GM12875 (cell line): ENCODE measurements around the gene PVALEF.

Source experiments
- H3K4me3 ChIP-seq: one replicate; pipeline ENCODE4 v1.5.1; 2011; ENCODE audit warnings: low read depth, low read length, control low read depth
- TF ChIP-seq, protein P1 (sequence below): IDR thresholded peaks from 2 replicates; pipeline ENCODE4 v1.5.1; 2011; ENCODE audit warnings: low read depth, mild to moderate bottlenecking, control low read depth, inconsistent platforms, low read length, moderate library complexity, borderline replicate concordance; ENCODE audit not compliant: insufficient read depth

Gene PVALEF

DNA sequence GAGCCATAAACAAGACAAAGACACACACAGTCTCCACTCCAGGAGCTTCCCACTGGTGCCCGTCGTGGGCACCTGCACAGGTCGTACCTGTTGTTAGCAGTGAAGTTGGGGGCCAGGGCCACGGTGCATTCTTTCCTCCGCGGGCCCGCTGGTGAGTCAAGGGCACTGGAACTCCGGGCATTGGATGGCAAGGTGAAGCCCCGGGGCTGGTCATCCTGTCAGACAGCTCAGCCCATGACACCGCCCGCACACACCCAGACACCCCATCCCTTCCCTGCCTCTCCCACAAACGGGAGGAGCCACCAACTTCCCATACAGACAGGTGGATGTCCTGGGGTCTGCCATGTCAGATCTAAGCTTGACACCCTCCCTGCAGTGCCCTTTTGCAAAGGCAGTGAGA lies 41.4 kb downstream of the PVALEF start:
- H3K4me3 ChIP-seq: no peak overlapping the region
- TF ChIP-seq, protein P1, sequence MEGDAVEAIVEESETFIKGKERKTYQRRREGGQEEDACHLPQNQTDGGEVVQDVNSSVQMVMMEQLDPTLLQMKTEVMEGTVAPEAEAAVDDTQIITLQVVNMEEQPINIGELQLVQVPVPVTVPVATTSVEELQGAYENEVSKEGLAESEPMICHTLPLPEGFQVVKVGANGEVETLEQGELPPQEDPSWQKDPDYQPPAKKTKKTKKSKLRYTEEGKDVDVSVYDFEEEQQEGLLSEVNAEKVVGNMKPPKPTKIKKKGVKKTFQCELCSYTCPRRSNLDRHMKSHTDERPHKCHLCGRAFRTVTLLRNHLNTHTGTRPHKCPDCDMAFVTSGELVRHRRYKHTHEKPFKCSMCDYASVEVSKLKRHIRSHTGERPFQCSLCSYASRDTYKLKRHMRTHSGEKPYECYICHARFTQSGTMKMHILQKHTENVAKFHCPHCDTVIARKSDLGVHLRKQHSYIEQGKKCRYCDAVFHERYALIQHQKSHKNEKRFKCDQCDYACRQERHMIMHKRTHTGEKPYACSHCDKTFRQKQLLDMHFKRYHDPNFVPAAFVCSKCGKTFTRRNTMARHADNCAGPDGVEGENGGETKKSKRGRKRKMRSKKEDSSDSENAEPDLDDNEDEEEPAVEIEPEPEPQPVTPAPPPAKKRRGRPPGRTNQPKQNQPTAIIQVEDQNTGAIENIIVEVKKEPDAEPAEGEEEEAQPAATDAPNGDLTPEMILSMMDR: no peak

DNA sequence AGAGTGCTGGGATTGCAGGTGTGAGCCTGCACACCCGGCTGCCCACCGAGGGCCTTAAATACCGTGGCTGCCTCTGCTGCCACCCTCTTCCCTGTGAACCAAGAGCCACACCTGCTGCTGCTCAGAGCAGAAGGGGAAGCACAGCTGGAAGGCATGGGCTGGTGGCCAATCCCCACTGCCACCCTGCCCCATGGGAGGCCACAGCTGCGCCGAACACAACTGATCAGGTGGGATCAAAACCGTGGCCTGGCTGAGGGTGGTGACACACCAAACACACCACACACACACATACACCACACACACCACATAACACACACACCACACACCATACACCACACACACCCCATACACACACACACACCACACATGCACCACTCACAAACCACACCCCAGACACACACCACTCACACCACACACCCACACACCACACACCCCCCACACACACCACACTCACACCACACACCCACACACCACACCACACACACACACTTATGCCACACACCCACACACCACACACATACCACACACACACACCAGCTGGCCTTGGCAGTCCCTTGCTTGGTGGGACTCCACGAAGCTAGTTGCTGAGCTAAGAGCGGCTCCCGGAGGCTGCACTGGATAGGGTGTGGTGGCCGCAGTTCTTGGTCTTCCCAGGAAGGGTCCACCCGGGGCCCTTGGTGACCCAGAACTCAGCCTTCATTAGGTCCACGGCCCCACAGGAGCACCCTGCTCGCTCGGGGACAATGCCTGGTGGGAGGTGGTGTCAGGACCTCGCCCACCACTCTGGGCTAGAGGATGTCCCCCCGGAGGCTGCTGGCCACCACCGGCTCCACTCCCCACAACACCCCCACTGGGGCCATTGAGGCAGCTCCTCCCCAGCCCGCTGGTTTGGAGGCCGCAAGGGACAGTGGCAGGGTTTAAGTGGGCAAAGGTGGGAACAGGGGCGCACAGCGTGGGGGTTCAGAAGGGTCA lies 42.6 kb downstream of the PVALEF start:
- TF ChIP-seq, protein P1: no peak
- H3K4me3 ChIP-seq: no peak overlapping the region

DNA sequence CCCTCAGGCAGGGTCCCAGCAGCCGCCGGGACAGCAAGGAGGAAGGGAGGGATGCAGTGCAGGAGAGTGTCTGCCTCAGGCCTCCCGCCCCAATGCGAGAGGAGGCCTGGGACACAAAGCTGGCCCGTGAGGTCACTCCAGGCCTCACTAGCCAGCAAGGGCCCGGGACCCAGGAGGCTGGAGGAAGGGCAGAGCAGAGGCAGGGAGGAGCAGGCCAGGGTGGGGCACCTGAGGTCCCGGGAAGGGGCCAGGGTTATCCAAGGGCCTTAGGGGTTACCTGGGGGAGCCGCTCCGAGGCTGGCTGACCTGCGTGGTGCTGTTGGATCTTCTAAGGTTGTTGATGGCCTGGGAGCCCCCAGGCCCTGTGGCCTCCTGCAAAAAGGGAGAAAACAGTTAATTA lies 43.3 kb downstream of the PVALEF start:
- TF ChIP-seq, protein P1: no peak
- no peak overlapping the region for H3K4me3 ChIP-seq

DNA sequence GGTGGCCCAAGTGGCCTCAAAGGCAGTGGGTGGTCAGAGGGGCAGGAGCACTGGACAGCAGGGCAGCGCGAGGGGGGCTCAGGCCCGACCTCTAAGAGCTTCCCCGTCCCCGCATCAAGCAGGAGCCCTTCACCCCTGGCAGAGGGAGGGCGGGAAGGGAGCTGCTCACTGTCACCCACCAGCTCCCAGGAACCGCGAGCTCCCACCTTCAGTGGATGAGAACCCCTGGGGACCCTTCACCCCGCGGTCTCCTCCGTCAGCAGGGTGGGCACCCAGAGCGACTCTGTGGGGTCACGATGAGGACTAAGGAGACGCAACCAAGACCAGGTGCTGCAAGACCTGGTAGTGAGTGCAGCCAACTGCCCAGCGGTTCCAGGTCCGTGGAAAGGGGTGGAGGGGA lies 43.8 kb downstream of the PVALEF start:
- TF ChIP-seq, protein P1: no peak
- H3K4me3 ChIP-seq: no peak overlapping the region

DNA sequence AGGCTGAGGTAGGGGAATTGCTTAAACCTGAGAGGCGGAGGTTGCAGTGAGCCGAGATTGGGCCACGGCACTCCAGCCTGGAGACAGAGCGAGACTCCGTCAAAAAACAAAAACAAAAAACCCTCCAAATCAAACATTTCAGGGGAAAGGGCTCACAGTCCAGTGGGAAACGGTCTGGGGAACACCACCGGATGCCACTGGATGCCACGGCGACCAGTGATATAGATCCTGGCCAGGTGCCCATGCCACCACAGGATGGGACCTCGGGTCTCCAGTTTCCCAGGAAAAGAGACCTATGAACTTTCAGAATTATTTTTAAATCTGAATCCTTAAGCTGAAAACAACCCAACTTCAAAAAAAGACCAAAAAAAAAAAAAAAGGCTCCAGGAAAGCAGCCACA lies 45.2 kb downstream of the PVALEF start:
- H3K4me3 ChIP-seq: no peak overlapping the region
- TF ChIP-seq, protein P1: no peak

DNA sequence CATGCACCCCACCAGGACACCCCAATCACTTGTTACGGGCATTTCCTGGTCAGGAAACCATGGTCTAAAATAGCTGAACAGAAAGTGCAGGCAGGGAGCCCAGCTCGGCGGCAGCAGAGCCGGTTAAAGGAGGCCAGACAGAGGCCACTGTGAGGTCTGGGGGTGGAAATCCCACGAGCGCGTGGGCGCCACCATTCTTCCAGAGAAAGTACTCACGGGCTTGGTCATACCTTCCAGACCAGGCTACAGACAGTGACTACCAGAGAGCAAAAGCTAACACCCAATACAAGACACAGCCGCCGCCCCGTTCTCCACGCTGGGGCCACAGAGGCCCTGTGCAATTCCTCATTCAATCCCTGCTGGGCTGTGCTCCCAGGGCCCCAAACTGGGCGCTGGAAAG lies 45.6 kb downstream of the PVALEF start:
- TF ChIP-seq, protein P1: no peak
- H3K4me3 ChIP-seq: peak overlapping the region; percentile 5

DNA sequence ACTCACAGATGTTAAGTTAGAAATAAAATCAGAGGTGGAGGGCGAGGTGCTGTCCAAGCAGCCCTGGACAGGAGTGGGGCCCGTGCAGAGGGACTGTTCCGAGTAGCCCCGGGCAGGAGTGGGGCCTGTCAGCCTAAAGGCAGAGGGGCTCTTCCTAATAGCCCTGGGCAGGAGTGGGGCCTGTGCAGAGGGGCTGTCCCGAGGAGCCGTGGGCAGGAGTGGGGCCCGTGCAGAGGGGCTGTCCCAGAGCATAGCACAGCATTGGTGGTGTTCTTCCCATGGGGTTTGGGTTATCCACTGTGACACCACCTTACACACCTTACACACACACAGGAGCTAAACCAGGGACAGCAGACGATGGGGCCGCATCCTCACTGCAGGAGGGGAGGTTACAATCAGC lies 47.1 kb downstream of the PVALEF start:
- no peak overlapping the region for H3K4me3 ChIP-seq
- TF ChIP-seq, protein P1: no peak
